GM19193 (cell line): ENCODE data around the gene ZNF341.

ENCODE experiments used
- POLR2A ChIP-seq: IDR thresholded peaks from 4 replicates; pipeline ENCODE4 v1.6.1; 2011; ENCODE audit not compliant: insufficient read depth, insufficient read length; ENCODE audit errors: extremely low read depth

ZNF341 gene

GRCh38 chr20:33697129-33697528 lies 34.7 kb upstream of the ZNF341 start:
- no peak for TF ChIP-seq POLR2A

- no peak for TF ChIP-seq POLR2A
Observed at GRCh38 chr20:33701629-33702450, 30.0 kb upstream of the ZNF341 start.

- no peak for TF ChIP-seq POLR2A
Observed at GRCh38 chr20:33702861-33703260, 28.9 kb upstream of the ZNF341 start.

GRCh38 chr20:33703498-33704137 lies 28.2 kb upstream of the ZNF341 start:
- TF ChIP-seq POLR2A: no peak

GRCh38 chr20:33704197-33704924 lies 27.4 kb upstream of the ZNF341 start:
- TF ChIP-seq POLR2A: no peak

- no peak for TF ChIP-seq POLR2A
Observed at GRCh38 chr20:33707668-33708067, 24.1 kb upstream of the ZNF341 start.

- no peak for TF ChIP-seq POLR2A
Observed at GRCh38 chr20:33709398-33709797, 22.4 kb upstream of the ZNF341 start.

GRCh38 chr20:33709905-33710541 lies 21.8 kb upstream of the ZNF341 start:
- TF ChIP-seq POLR2A: no peak

GRCh38 chr20:33710681-33711445 lies 20.9 kb upstream of the ZNF341 start:
- TF ChIP-seq POLR2A: no peak

GRCh38 chr20:33711446-33711738 lies 20.4 kb upstream of the ZNF341 start:
- TF ChIP-seq POLR2A: no peak

- no peak for TF ChIP-seq POLR2A
Observed at GRCh38 chr20:33713865-33714367, 17.9 kb upstream of the ZNF341 start.

GRCh38 chr20:33716498-33716897 lies 15.3 kb upstream of the ZNF341 start:
- TF ChIP-seq POLR2A: no peak

- TF ChIP-seq POLR2A: no peak
Observed at GRCh38 chr20:33719277-33719988, 12.4 kb upstream of the ZNF341 start.

- peak; percentile 57 for TF ChIP-seq POLR2A
Observed at GRCh38 chr20:33719989-33720709, 11.6 kb upstream of the ZNF341 start, which contains the start of gene PXMP4. Gene PXMP4, minus strand, starts transcription at chr20:33720310. Its CDS starts 103 bp downstream, at chr20:33720207.
